GM04503 (cell line): Measurements from ENCODE around the gene IKBKE.
A peak's percentile ranks its signal among the peaks of the same experiment; 100 is the strongest.

Experiments
- DNase-seq: peaks from one replicate; pipeline ENCODE4 v3.0.0-alpha.2; 2012; ENCODE audit warnings: low read depth

Gene IKBKE

GRCh38 chr1:206469933-206470691 lies at the start of gene IKBKE:
TSS of gene IKBKE (plus strand) at chr1:206470476. CDS start at chr1:206473228, 2,752 bp downstream.
- DNase-seq = no peak

DNA sequence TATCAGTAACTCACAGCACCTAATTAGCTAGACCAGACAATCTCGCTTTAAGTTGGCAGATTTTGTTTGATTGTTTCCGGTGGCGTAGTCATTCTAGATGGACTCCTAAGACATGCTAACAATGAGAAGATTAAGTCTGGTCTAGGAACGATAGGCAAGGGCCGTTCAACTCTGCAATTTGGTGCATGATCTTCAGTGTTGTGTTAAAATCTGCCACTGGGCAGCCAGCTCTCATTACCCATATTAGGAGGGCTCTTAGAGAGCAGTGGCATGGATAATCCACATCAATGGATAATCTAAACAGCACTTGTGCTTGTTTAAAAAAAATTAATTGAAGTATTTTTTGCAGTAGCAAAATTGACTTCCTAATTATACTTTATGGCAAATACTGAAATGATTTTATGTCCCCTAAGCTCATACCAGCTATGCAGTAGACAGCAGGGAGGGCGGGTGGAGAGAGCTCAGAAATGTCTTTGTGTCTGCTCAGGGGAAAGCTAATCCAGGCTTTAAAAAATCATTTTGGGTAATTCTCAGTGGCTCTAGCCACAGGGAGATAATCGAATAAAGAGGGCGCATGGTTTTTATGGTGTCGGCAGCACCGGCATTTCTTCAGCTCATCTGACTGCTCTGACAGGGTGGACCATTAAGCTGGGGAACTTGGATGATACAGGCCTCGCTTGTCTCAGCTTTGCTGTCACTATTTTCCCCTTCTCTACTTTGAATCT lies 48.5 kb upstream of the IKBKE start:
- DNase-seq = no peak

GRCh38 chr1:206422525-206422924 lies 47.8 kb upstream of the IKBKE start:
- DNase-seq = no peak

GRCh38 chr1:206427291-206427690 lies 43.0 kb upstream of the IKBKE start:
- no peak for DNase-seq

DNA sequence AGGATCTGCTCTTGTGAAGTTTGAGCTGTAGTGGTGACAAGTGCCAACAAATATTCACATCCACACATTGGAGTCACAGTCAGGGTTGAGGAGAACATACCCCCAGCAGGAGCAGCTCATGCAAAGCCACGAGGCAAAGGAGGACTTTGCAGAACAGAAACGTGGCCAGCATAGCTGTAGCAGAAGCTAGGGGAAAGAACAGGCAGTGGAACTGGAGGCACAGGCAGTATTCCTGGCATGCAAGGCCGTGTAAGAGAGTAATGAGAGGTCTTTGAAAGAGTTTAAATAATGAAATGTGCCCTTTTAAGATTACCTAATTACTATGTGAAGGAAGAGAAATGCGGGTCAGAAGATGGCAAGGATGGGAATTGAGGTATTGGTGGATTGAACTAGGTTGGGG lies 40.9 kb upstream of the IKBKE start:
- DNase-seq = no peak

- DNase-seq = peak; percentile 37
These were observed 40.0 kb upstream of the IKBKE start for GRCh38 chr1:206430031-206430983.

GRCh38 chr1:206435445-206435844 lies 34.8 kb upstream of the IKBKE start:
- DNase-seq = no peak

GRCh38 chr1:206438554-206438953 lies 31.7 kb upstream of the IKBKE start:
- DNase-seq = no peak

DNA sequence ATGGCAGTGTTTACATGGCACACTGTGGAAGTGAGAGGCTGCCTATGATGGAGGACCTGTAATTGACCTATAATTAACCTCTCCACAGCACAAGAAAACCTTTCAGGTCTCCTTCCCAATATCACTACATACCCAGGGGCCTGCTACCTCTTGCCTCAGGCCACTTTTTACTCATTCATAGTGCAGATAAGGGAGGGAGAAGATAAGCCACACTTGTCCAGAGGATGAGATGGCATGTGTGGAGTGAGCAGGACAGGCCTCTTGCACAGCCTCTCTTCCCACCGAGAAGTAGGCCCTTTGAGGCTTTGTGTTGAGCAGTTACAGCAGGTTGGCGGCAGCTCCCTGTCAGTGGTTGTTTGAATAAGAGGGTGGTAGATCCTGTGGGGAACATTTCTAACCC lies 31.1 kb upstream of the IKBKE start:
- DNase-seq = no peak

DNA sequence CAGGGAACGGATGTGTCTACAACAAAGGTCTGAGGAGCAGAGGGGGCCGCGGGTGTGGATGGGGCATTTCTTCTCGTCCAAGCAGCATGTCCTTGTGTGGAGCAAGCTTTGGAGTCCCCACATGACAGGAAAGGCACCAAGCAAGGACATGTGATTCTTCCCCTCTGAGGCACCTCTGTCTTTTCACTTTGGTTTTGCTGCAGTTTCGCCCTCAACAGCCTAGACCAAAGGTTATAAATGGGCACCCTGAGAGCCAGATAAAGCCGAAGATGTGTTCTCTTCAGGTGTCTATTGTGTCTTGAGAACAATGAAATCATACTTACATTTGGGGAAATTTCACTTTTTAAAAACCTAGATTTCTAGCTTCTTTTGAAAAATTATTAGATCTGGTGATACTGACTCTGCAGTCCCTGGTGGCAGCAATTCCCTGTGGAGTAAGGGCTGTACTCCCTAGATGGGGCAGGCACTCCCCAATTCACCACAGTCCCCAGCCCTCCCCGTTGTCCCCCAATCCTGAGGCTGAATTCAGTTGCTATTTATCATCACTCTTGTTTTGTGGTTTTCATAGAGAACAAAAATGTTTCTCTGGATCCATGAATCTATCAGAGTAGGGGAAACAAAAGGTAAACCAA lies 28.8 kb upstream of the IKBKE start:
- no peak for DNase-seq

- no peak for DNase-seq
These were observed 28.2 kb upstream of the IKBKE start for GRCh38 chr1:206442101-206442500.

DNA sequence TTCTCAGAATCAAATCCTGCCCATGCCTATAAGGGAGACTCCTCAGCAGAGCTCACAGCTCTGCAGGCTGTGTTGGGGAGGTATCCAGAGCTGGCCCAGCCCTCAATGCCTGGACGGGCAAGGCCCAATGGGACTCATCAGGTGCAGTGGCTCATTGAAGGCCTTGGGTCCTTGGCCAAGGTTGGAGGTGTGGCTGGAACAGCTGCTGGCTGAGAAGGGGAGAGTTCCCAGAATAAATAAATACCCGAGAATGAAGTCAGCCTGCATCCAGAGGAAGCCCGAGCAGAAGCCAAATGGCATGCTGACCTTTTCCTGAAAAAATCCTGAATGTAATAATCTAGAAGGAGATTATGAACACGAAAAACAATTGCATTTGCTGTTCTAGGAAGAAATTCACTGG lies 25.2 kb upstream of the IKBKE start:
- DNase-seq = no peak

DNA sequence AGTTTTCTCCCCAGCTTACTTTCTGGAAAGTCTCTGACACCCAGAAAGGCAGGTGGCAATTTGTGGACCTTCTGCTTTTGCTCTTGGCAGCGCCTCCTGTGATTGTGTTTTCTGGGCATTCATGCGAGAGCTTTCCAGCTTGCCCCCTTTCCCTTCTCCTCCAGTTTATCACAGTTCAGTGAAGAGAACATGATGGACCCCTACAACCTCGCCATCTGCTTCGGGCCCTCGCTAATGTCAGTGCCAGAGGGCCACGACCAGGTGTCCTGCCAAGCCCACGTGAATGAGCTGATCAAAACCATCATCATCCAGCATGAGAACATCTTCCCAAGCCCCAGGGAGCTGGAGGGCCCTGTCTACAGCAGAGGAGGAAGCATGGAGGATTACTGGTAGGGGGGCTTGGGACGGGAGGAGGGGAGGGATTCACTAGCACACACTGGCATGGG lies 24.3 kb upstream of the IKBKE start:
- no peak for DNase-seq

- no peak for DNase-seq
These were observed 23.4 kb upstream of the IKBKE start for GRCh38 chr1:206446688-206447421.

DNA sequence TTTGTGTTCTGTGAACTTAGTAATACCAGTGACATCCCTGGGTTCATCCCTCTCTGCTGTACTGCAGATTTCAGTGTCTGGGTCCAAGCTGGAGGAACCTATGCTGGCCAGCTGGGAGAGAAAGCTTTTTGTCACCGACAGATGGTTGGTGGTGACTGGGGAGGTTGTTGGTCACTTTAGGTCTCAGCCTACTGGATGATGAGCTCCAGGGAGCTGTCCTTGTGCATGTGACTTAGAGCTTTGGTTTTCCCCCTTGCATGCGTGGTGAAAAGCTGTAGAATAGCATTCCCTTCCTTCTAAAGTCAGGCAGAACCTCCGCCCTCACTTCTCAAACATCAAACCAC lies 22.9 kb upstream of the IKBKE start:
- no peak for DNase-seq

GRCh38 chr1:206447792-206448191 lies 22.5 kb upstream of the IKBKE start:
- DNase-seq = no peak

DNA sequence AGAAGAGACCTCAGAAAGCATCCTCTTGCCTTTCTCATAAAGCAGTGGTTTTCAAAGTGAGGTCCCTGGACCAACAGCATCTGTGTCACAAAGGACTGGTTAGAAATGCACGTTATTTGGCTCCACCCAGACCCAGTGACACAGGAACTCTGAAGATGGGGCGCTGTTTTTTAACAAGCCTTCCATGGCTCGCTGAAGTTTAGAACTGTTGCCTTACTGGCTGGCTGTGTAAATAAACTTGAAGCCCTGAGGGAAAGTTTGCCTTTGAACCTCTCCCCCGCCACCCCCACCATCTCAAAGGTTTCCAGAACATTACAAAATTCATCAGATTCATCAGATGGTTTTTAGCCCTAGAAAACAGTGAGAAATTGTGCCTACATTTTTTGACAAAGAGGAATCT lies 21.8 kb upstream of the IKBKE start:
- DNase-seq = no peak

- no peak for DNase-seq
These were observed 20.7 kb upstream of the IKBKE start for GRCh38 chr1:206449565-206449964.

DNA sequence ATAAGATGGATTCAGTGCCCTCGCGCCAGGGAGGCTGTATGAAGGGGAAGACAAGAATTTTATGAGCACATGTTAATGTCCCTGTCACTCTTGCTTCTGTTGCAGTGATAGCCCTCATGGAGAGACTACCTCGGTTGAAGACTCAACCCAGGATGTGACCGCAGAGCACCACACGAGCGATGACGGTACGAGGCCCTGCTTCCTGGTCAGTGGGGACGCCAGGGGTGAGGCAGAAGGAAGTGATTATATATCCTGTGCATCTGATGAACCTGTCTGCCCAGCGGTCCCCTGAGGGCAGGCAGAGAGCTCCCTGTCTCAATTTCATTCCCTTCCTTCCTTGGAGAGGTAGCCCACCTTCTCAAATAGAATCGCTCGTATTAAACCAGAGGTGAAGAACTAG lies 20.0 kb upstream of the IKBKE start:
- DNase-seq = no peak

- no peak for DNase-seq
These were observed 19.1 kb upstream of the IKBKE start for GRCh38 chr1:206451134-206451686.

- DNase-seq = no peak
These were observed 17.2 kb upstream of the IKBKE start for GRCh38 chr1:206453111-206453510.
